Calu3 (cell line): ENCODE results near the gene CORO6. TPM values are rescaled to one million over a fixed set of nuclear protein-coding genes. Genes with fewer than 3 reads are reported as not detected.

Experiments used
- BruUV-seq: library from RNA; stranded (reverse); fragments of 400-500 nt; replicated peaks from 2 replicates; lab custom pipeline; 2021; lab: Mats Ljungman, UMichigan
- CTCF ChIA-PET: fragments of 300-600 bp; sonication (Branson Sonifier 250); formaldehyde crosslinking; loops from one replicate; lab custom pipeline; 2022; ENCODE audit warnings: antibody characterized with exemption; lab: Charles Lee
- DNase-seq: peaks from one replicate; pipeline ENCODE4 v3.0.0; 2022
- H3K27ac Mint-ChIP-seq: one replicate; pipeline ENCODE4 v1.8.0; 2022; ENCODE audit warnings: mixed read lengths; ENCODE audit not compliant: unreplicated experiment
- H3K27me3 Mint-ChIP-seq: one replicate; pipeline ENCODE4 v1.8.0; 2022; ENCODE audit warnings: mixed read lengths; ENCODE audit not compliant: unreplicated experiment
- H3K36me3 Mint-ChIP-seq: one replicate; pipeline ENCODE4 v1.8.0; 2022; ENCODE audit warnings: mild to moderate bottlenecking, moderate library complexity, mixed read lengths; ENCODE audit not compliant: insufficient read depth, unreplicated experiment
- H3K4me1 Mint-ChIP-seq: one replicate; pipeline ENCODE4 v1.8.0; 2022; ENCODE audit warnings: mild to moderate bottlenecking, low read depth, mixed read lengths; ENCODE audit not compliant: unreplicated experiment
- H3K4me3 Mint-ChIP-seq: one replicate; pipeline ENCODE4 v1.8.0; 2022; ENCODE audit warnings: mild to moderate bottlenecking, low read depth, moderate library complexity, mixed read lengths; ENCODE audit not compliant: unreplicated experiment
- H3K9me3 Mint-ChIP-seq: one replicate; pipeline ENCODE4 v1.8.0; 2022; ENCODE audit warnings: low read depth, mixed read lengths; ENCODE audit not compliant: unreplicated experiment
- intact Hi-C: fragments of 100-400 bp; cut with micrococcal nuclease; formaldehyde crosslinking; loops from one replicate; pipeline ENCODE4 v1.10.0; 2022; ENCODE audit not compliant: unreplicated experiment
- total RNA-seq: library from RNA; stranded (reverse); gene quantifications from 2 replicates; pipeline ENCODE4 v1.2.3, GENCODE V29; 2022
- TF ChIP-seq, protein P1 (sequence below): fragments of 200-600 bp; IDR thresholded peaks from one replicate; pipeline ENCODE4 v1.8.0; 2022; ENCODE audit warnings: antibody characterized with exemption; ENCODE audit not compliant: unreplicated experiment

Gene CORO6
- total RNA-seq, 1 experiment from 2014 or later: 0.47 TPM

DNA sequence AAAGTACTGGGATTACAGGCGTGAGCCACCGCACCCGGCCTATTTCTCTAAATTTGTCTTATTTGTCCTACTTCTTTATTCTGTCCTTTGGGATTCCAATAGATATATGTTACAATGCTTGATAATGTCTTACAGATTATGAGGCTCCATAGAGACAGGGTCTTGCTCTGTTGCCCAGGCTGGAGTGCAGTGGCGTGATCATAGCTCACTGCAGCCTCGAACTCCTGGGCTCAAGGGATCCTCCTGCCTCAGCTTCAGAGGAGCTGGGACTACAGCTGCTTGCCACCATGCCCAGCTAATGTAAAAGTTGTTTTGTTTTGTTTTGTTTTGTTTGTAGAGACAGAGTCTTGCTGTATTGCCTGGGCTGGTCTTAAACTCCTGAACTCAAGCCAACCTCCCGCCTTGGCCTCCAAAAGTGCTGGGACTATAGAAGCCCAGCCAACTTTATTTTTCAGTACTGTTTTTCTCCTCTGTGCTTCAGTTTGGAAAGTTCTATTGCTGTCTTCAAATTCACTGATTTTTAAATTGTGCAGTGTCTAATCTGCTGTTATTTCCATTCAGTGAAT is 19.5 kb downstream of the CORO6 start:
- H3K27me3 Mint-ChIP-seq: no peaks in the 10 kb centered on the region
- intact Hi-C loops: no loop called here
- no peak overlapping the region for H3K4me3 Mint-ChIP-seq
- DNase-seq: no peak
- no peaks in the 10 kb centered on the region for H3K9me3 Mint-ChIP-seq
- TF ChIP-seq, protein P1, sequence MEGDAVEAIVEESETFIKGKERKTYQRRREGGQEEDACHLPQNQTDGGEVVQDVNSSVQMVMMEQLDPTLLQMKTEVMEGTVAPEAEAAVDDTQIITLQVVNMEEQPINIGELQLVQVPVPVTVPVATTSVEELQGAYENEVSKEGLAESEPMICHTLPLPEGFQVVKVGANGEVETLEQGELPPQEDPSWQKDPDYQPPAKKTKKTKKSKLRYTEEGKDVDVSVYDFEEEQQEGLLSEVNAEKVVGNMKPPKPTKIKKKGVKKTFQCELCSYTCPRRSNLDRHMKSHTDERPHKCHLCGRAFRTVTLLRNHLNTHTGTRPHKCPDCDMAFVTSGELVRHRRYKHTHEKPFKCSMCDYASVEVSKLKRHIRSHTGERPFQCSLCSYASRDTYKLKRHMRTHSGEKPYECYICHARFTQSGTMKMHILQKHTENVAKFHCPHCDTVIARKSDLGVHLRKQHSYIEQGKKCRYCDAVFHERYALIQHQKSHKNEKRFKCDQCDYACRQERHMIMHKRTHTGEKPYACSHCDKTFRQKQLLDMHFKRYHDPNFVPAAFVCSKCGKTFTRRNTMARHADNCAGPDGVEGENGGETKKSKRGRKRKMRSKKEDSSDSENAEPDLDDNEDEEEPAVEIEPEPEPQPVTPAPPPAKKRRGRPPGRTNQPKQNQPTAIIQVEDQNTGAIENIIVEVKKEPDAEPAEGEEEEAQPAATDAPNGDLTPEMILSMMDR: no peak
- no peaks in the 10 kb centered on the region for H3K4me1 Mint-ChIP-seq
- no peak overlapping the region for H3K27ac Mint-ChIP-seq
- BruUV-seq: no TSS peak
- CTCF ChIA-PET: interaction anchor here (1.3 kb wide), 1 partner anchor 14 kb away, joined by 4 read pairs; no protein-coding TSS in a partner anchor
- H3K36me3 Mint-ChIP-seq: no peaks in the 10 kb centered on the region

DNA sequence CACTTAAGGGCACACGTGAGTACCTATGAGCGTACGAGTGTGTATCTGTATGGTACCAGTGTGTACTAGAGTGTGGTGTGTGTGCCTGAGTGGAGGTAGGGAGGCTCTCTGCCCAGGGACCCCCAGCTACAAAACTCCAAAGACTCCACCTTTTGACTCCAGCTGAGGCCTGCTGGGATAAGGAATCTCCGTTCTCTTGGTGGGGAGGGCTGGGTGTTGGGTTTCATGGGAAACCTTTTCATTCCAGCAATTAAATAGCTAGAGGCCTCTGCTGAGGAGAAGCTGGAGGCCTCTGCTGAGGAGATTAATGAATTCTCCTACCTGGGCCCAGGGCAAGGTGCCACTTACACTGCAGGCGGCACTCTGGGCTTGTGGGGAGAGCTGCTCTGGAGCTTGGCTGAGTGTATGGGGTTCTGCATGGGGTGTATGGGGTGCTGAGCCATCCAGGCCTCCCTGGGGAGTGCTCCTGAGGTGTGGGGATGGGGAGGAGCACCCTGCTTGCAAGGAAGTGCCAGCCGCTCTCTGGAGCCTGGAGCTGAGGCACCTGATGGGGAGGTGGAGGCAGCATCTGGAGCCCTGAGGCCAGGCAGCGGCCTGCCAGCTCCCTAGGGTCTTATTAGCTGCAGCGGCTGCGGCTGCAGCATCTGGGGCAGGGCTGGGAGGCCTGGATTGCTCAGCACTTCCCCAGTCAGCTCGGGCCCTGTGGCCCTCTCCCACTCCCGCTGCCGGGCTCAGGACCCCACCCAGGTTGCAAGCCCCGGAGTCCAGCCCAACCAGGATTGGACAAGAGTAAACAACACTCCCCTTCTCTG is 25.1 kb downstream of the CORO6 start:
- no peak for DNase-seq
- Mint-ChIP-seq H3K9me3 (no peaks in the 10 kb centered on the region), H3K36me3 (peaks cover 17% of the 10 kb centered on the region), H3K4me1 (peaks cover 3% of the 10 kb centered on the region), H3K4me3 (no peak overlapping the region), H3K27ac (no peak overlapping the region), H3K27me3 (no peaks in the 10 kb centered on the region)
- TF ChIP-seq, protein P1: no peak
- no TSS peak for BruUV-seq
- CTCF ChIA-PET: interaction anchor here (0.6 to 2.2 kb wide), 2 partner anchors 20 to 288 kb away, joined by 4 to 13 read pairs; no protein-coding TSS in a partner anchor
- intact Hi-C loops: no loop called here

DNA sequence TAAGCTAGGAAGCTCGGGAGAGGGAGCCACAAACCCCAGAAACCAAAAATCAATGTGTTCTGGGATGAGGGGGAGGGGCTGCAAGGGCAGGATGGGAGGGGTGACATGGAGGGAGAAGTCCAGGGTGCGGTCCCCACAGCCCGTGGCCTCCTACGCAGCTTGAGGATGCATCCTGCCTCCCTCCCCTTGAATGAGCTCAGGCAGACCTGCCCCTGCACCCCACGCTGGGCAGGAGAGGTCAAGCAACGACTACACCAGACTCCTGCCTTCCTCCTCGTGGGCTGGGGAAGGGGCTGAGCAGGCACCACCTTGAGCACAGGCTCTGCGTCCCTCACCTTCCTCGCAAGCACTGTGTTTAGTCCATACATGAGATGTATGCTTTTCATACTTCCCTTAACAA is 25.9 kb downstream of the CORO6 start:
- Mint-ChIP-seq H3K27me3 (no peaks in the 10 kb centered on the region), H3K4me1 (peaks cover 10% of the 10 kb centered on the region)

More for the DNA sequence above, 25.9 kb downstream of the CORO6 start:
- Mint-ChIP-seq H3K4me3 (no peak overlapping the region), H3K9me3 (no peaks in the 10 kb centered on the region), H3K36me3 (peaks cover 25% of the 10 kb centered on the region), H3K27ac (no peak overlapping the region)
- no peak for DNase-seq
- no TSS peak for BruUV-seq
- intact Hi-C loops: no loop called here
- CTCF ChIA-PET: interaction anchor here (0.6 to 2.2 kb wide), 2 partner anchors 21 to 289 kb away, joined by 4 to 13 read pairs; no protein-coding TSS in a partner anchor
- TF ChIP-seq, protein P1: no peak
